ENCODE measurements around the gene MED12L. TPM values are rescaled to one million over a fixed set of nuclear protein-coding genes. Genes with fewer than 3 reads are reported as not detected.

MED12L gene
- total and polyA plus RNA-seq, 9 of the 15 experiments (the other 6 are each of a cell fraction or from before 2014, with no cell fraction given): not detected

DNA sequence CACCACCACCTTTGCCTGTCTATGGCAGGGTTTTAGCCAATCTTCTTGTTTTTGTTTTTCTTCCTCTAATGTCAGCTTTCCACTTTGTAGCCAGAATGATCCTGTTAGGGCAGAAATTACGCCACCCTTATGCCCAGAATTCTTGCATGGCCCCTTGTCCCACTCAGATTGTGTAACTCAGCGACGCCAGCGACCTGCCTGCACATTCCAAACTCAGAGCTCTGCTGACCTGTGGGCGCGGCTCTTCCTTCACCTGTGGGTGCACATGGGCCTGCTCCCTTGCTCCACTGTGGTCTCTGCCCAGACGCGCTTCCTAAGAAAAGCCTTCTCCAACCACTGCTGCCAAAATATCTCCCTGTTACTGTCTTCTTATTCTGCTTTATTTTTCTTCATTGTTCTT is 45.0 kb downstream of the MED12L start (continued):
- no peak for TF ChIP-seq KHSRP (IDR thresholded peaks at IDR 0.05)

GRCh38 chr3:151133175-151133574 is 47.7 kb downstream of the MED12L start:
- CTCF ChIA-PET (ENCODE audit: low intra/inter-chr PET ratio): no interaction called here
- no peak for DNase-seq (ENCODE audit: extremely low read depth in 1 of 4, low spot score in 3 of 4)

More at GRCh38 chr3:151133175-151133574, 47.7 kb downstream of the MED12L start:
- Histone ChIP-seq H3K27me3 (ENCODE audit: control insufficient read depth in 2 of 2, insufficient read depth in 2 of 2, low read length in 2 of 2) (peaks cover 3 to 4% of the 10 kb centered on the region in 2 experiments; a peak in 1 of 5 replicates), H3K9me1 (ENCODE audit: control insufficient read depth, insufficient read depth, low read length) (no peaks in the 10 kb centered on the region), H4K20me1 (replicated peaks; ENCODE audit: control insufficient read depth, insufficient read depth, low read length) (peaks cover 4% of the 10 kb centered on the region; the same call in 1 of the 2 replicates), H3K27ac (ENCODE audit: extremely low read depth, low read depth, low read length) (no peak overlapping the region), H3K4me1 (replicated peaks in 1 of 2; ENCODE audit: control insufficient read depth in 2 of 2, insufficient read depth in 2 of 2, low read length in 2 of 2) (peaks cover 2 to 3% of the 10 kb centered on the region in 2 experiments; a peak in 2 of 5 replicates), H3K9me3 (replicated peaks; ENCODE audit: control insufficient read depth, insufficient read depth, low read depth, low read length) (no peaks in the 10 kb centered on the region), H3K79me2 (ENCODE audit: control insufficient read depth, insufficient read depth, low read length) (no peaks in the 10 kb centered on the region), H3K4me2 (ENCODE audit: insufficient read depth, low read length) (no peak overlapping the region), H2AFZ (ENCODE audit: low read depth, low read length) (no peak overlapping the region), H3K36me3 (ENCODE audit: control insufficient read depth, insufficient read depth, low read length) (no peaks in the 10 kb centered on the region), H3K9ac (ENCODE audit: insufficient read depth in 1 of 2, low read depth in 2 of 2, low read length in 2 of 2) (no peak overlapping the region), H3K4me3 (no peak overlapping the region)
- ATAC-seq (no peak), FAIRE-seq (no peak)
- TF ChIP-seq, protein P1, sequence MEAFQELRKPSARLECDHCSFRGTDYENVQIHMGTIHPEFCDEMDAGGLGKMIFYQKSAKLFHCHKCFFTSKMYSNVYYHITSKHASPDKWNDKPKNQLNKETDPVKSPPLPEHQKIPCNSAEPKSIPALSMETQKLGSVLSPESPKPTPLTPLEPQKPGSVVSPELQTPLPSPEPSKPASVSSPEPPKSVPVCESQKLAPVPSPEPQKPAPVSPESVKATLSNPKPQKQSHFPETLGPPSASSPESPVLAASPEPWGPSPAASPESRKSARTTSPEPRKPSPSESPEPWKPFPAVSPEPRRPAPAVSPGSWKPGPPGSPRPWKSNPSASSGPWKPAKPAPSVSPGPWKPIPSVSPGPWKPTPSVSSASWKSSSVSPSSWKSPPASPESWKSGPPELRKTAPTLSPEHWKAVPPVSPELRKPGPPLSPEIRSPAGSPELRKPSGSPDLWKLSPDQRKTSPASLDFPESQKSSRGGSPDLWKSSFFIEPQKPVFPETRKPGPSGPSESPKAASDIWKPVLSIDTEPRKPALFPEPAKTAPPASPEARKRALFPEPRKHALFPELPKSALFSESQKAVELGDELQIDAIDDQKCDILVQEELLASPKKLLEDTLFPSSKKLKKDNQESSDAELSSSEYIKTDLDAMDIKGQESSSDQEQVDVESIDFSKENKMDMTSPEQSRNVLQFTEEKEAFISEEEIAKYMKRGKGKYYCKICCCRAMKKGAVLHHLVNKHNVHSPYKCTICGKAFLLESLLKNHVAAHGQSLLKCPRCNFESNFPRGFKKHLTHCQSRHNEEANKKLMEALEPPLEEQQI (IDR thresholded peaks at IDR 0.05): no peak
- TF ChIP-seq HMGN3 (IDR thresholded peaks at IDR 0.05; ENCODE audit: borderline replicate concordance, extremely low read depth, insufficient read length, low read depth, low read length) (no peak), HNRNPLL (IDR thresholded peaks at IDR 0.05; ENCODE audit: low read depth, low read length, poor library complexity, severe bottlenecking) (no peak), PYGO2 (tag; IDR thresholded peaks at IDR 0.05) (no peak), MAFK (IDR thresholded peaks at IDR 0.05; ENCODE audit: low read length) (no peak)
- BruUV-seq (replicated peaks): no TSS peak
- 0% methylated on average over 3 of the region's 3 CpGs for WGBS (ENCODE audit: insufficient coverage, low coverage, missing lambda C conversion rate)
- POLR2A ChIA-PET: no interaction called here
- intact Hi-C loops (cut with micrococcal nuclease): no loop called here
- in situ Hi-C loops (cut with MboI): loop anchor here (25.0 kb wide), 1 partner anchor 621 kb away; no protein-coding TSS in a partner anchor

Measured in K562 (cell line).